Measurements from ENCODE around the gene ALDH3A2. TPM values are rescaled to one million over a fixed set of nuclear protein-coding genes. Genes with fewer than 3 reads are reported as not detected.

The ALDH3A2 gene
- total RNA-seq, 1 donor from 2014 or later = 138 TPM

DNA sequence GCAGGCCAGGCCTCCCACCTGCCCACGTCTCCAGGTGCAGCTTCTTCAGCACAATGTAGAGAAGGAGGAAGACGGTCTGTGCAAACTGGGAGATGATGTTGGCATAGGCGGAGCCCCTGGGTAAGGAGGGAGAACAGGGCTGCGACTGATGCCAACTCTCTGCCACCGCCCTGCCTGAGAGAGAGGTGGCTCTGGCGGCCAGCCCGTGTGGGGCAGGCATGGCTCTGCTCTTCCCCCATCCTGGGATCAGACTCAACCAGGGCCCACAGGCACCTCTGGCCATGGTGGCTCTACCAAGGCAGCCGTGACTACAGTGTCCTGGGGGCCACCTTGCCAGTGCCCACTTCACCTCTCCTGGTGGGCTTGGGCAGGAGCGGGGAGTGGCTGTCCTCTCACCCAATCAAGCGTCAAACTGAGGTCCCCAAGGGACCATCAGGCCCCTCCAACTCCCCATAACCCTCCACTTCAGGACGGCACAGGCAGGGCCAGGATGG is 59.2 kb downstream of the ALDH3A2 start:
- Mint-ChIP-seq H3K4me1 (peaks cover 43% of the 10 kb centered on the region), H3K36me3 (no peaks in the 10 kb centered on the region), H3K27ac (no peak overlapping the region), H3K27me3 (ENCODE audit: insufficient read depth, low read depth) (peaks cover 8% of the 10 kb centered on the region), H3K4me3 (no peak overlapping the region), H3K9me3 (no peaks in the 10 kb centered on the region)
- Histone ChIP-seq H3F3A (ENCODE audit: low read depth) (peaks cover 29% of the 10 kb centered on the region), H3K36me3 (no peaks in the 10 kb centered on the region), H2AFZ (replicated peaks) (no peak overlapping the region), H3K27ac (no peak overlapping the region), H3K4me3 (no peak overlapping the region), H3K27me3 (no peaks in the 10 kb centered on the region), H3K4me2 (peak overlapping the region; percentile 61), H3K9ac (no peak overlapping the region), H3K9me3 (ENCODE audit: low read depth) (no peaks in the 10 kb centered on the region), H4K20me1 (ENCODE audit: low read depth) (no peaks in the 10 kb centered on the region), H3K79me2 (ENCODE audit: low read depth) (no peaks in the 10 kb centered on the region), H3K4me1 (peaks cover 49% of the 10 kb centered on the region)
- no peak for TF ChIP-seq EZH2phosphoT487 (IDR thresholded peaks at IDR 0.05)
- no peak for TF ChIP-seq EZH2 (IDR thresholded peaks at IDR 0.05)
- TF ChIP-seq, protein P1, sequence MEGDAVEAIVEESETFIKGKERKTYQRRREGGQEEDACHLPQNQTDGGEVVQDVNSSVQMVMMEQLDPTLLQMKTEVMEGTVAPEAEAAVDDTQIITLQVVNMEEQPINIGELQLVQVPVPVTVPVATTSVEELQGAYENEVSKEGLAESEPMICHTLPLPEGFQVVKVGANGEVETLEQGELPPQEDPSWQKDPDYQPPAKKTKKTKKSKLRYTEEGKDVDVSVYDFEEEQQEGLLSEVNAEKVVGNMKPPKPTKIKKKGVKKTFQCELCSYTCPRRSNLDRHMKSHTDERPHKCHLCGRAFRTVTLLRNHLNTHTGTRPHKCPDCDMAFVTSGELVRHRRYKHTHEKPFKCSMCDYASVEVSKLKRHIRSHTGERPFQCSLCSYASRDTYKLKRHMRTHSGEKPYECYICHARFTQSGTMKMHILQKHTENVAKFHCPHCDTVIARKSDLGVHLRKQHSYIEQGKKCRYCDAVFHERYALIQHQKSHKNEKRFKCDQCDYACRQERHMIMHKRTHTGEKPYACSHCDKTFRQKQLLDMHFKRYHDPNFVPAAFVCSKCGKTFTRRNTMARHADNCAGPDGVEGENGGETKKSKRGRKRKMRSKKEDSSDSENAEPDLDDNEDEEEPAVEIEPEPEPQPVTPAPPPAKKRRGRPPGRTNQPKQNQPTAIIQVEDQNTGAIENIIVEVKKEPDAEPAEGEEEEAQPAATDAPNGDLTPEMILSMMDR (IDR thresholded peaks at IDR 0.05) = no peak
- no peak for DNase-seq (ENCODE audit: low spot score)

DNA sequence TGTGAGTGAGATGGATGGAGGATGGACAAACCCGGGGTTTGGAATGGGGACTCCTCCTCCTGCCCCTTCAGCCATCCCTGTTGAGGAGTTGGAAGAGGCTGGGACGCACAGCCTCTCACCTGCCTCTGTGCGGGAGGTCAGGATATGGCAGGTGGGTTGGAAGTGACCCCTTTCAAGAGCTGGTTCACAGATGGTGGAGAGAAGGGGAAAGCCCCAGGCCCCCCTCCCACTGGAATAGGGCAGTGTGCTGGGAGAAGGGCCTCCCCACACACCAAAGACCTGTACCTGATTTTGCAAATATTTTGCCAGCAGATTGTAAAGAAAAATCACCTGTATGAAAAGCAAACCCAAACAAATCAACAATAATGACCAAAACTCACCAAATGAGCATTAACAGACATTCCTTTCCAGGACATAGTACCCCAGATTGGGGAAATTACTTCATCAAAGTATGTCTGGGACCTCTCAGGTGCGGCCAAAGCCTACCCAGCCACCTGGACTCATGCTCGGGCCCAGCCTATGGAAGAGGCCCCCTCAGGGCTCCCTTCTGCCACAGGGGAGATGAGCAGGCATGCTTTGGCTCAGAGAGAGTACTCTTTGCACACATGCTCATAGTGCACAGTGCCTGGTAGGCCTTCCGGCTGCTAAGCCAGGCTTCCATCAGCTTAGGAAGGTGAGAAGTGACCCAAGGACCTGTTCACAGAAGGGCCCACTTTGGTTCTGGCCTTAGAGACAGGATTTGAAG is 60.1 kb downstream of the ALDH3A2 start:
- Histone ChIP-seq H2AFZ (replicated peaks) (no peak overlapping the region), H3K4me1 (peaks cover 41% of the 10 kb centered on the region), H4K20me1 (ENCODE audit: low read depth) (no peaks in the 10 kb centered on the region), H3K4me2 (no peak overlapping the region), H3K36me3 (no peaks in the 10 kb centered on the region), H3K9me3 (ENCODE audit: low read depth) (no peaks in the 10 kb centered on the region), H3K27me3 (no peaks in the 10 kb centered on the region), H3K9ac (no peak overlapping the region), H3K4me3 (no peak overlapping the region), H3K27ac (no peak overlapping the region), H3F3A (ENCODE audit: low read depth) (peaks cover 27% of the 10 kb centered on the region), H3K79me2 (ENCODE audit: low read depth) (no peaks in the 10 kb centered on the region)
- no peaks in the 10 kb centered on the region for H3K36me3 Mint-ChIP-seq
- TF ChIP-seq EZH2 (IDR thresholded peaks at IDR 0.05) (no peak), EZH2phosphoT487 (IDR thresholded peaks at IDR 0.05) (no peak)
- TF ChIP-seq, protein P1 (IDR thresholded peaks at IDR 0.05) = no peak
- no peak overlapping the region for H3K4me3 Mint-ChIP-seq
- no peak for DNase-seq (ENCODE audit: low spot score)
- H3K9me3 Mint-ChIP-seq = no peaks in the 10 kb centered on the region
- peaks cover 7% of the 10 kb centered on the region for H3K27me3 Mint-ChIP-seq (ENCODE audit: insufficient read depth, low read depth)
- H3K4me1 Mint-ChIP-seq = peaks cover 35% of the 10 kb centered on the region
- H3K27ac Mint-ChIP-seq = no peak overlapping the region

DNA sequence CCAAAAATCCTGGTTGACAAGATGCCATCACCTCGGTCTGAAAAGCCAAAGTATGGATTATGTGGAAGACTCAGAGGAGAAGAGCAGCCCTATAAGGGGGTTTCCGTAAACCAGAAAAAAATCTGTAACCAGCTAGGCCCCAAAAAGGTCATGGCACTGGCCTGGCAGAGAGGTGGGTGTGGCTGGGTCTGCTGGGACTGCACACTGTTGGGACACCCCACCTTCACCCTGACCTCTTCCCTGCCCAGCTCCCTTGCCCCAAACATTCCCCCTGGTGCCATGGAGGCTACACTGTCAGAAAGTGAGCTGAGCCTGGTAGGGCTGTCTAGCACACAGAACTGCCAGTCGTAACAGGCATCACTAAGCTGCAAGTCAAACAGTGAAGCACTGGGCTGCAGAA is 61.3 kb downstream of the ALDH3A2 start:
- no peaks in the 10 kb centered on the region for H3K9me3 Mint-ChIP-seq
- peaks cover 28% of the 10 kb centered on the region for H3K4me1 ChIP-seq
- H3K27ac ChIP-seq = no peak overlapping the region
- no peak overlapping the region for H3K27ac Mint-ChIP-seq
- H2AFZ ChIP-seq (replicated peaks) = no peak overlapping the region
- H3K9ac ChIP-seq = no peak overlapping the region
- no peaks in the 10 kb centered on the region for H3K27me3 ChIP-seq
- no peaks in the 10 kb centered on the region for H4K20me1 ChIP-seq (ENCODE audit: low read depth)
- no peak overlapping the region for H3K4me3 Mint-ChIP-seq
- H3K36me3 ChIP-seq = no peaks in the 10 kb centered on the region
- peaks cover 25% of the 10 kb centered on the region for H3F3A ChIP-seq (ENCODE audit: low read depth)
- no peaks in the 10 kb centered on the region for H3K36me3 Mint-ChIP-seq
- DNase-seq (ENCODE audit: low spot score) = no peak
- H3K4me2 ChIP-seq = no peak overlapping the region
- TF ChIP-seq, protein P1 (IDR thresholded peaks at IDR 0.05) = no peak
- TF ChIP-seq EZH2 (IDR thresholded peaks at IDR 0.05) = no peak
- TF ChIP-seq EZH2phosphoT487 (IDR thresholded peaks at IDR 0.05) = no peak
- H3K79me2 ChIP-seq (ENCODE audit: low read depth) = no peaks in the 10 kb centered on the region
- no peaks in the 10 kb centered on the region for H3K9me3 ChIP-seq (ENCODE audit: low read depth)
- peaks cover 5% of the 10 kb centered on the region for H3K27me3 Mint-ChIP-seq (ENCODE audit: insufficient read depth, low read depth)
- no peak overlapping the region for H3K4me3 ChIP-seq
- peaks cover 23% of the 10 kb centered on the region for H3K4me1 Mint-ChIP-seq

Data from neural progenitor cell (in vitro differentiated cells).